Measurements from ENCODE around the gene CC2D1A.

CC2D1A gene

GRCh38 chr19:13905634-13906520 lies at the start of gene CC2D1A, which contains the start of gene BRME1:
Gene CC2D1A, plus strand, starts transcription at chr19:13906201. Its CDS starts 241 bp downstream, at chr19:13906442.
Gene BRME1, minus strand, starts transcription at chr19:13906117. Its CDS starts 1,225 bp downstream, at chr19:13904892.
- DNase-seq, result peak; percentile 88

GRCh38 chr19:13856497-13856896 lies 49.5 kb upstream of the CC2D1A start:
- DNase-seq, result no peak

GRCh38 chr19:13859361-13859880 lies 46.6 kb upstream of the CC2D1A start:
- DNase-seq, result no peak

DNA sequence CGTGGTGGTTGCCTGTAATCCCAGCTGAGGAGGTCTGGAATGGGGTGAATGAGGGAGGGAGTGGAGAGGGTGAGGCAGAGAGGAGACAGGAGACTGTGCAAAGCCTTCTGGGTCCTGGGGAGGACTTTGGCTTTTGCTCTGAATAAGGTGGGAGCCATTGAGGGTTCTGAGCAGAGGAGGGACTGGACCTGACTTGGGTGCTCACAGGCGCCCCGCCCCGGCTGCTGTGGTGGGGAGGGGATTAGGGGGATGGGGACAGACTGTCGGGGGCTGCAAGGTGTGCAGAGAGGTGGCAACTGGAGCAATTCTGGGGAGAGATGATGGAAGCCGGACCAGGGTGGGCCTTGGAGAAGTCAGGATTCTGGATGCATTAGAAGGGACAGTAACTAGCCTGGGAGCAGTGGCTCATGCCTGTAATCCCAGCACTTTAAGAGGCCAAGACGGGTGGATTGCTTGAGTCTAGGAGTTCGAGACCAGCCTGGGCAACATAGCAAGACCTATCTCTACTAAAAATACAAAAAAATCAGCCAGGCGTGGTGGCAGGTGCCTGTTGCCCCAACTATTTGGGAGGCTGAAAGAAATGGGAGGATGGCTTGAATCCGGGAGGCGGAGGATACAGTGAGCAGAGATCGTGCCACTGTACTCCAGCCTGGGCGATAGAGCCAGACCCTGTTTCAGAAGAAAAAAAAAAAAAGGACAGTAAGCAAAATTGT lies 45.2 kb upstream of the CC2D1A start:
- no peak for DNase-seq

GRCh38 chr19:13861392-13861713 lies 44.6 kb upstream of the CC2D1A start:
- no peak for DNase-seq

GRCh38 chr19:13861714-13862531 lies 44.1 kb upstream of the CC2D1A start:
- DNase-seq, result peak; percentile 71

GRCh38 chr19:13864046-13864666 lies 41.8 kb upstream of the CC2D1A start:
- no peak for DNase-seq

DNA sequence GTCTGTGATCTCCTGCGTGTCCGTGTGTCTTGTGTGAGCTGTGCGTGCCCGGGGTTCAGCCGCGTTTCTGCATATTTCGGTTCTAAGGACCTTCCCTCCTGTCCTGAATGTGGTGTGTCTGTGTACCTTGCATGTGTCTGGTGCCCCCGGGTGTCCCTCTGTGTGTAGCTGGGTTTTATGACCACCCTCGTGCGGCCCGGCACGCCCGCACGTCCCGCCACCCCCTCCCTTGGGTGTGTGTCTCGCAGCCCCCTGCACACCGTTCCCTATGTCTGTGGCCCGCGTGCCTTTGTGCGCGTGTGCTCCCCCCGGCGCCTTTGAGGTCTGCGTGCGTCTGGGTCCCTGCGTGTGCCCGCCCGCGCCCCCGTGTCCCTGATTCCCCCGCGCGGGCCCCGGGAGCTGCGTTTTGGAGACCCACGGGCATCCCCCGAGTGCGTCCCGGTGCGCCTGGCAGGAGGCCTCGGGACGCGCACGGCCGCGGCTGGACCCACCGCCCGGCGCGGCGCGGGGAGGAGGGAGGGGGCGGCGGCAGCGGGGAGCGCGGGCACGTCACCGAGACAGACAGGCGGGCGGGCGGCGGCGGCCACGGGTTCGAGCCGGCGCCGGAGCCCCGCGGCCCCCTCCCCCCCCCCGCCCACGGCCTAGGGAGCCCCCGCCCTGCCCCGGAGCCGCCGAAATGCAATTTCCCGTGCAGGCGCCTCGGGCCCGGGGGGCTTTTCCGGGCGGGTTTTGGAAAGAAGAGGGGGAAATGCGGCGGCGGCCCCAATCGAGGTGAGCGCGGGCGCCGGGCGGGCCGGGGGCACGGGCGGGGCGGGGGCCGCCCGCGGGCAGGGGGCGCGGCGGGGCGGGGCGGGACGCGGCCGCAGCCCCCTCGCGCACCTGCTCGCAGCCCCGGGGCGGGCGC lies 41.1 kb upstream of the CC2D1A start:
- no peak for DNase-seq

DNA sequence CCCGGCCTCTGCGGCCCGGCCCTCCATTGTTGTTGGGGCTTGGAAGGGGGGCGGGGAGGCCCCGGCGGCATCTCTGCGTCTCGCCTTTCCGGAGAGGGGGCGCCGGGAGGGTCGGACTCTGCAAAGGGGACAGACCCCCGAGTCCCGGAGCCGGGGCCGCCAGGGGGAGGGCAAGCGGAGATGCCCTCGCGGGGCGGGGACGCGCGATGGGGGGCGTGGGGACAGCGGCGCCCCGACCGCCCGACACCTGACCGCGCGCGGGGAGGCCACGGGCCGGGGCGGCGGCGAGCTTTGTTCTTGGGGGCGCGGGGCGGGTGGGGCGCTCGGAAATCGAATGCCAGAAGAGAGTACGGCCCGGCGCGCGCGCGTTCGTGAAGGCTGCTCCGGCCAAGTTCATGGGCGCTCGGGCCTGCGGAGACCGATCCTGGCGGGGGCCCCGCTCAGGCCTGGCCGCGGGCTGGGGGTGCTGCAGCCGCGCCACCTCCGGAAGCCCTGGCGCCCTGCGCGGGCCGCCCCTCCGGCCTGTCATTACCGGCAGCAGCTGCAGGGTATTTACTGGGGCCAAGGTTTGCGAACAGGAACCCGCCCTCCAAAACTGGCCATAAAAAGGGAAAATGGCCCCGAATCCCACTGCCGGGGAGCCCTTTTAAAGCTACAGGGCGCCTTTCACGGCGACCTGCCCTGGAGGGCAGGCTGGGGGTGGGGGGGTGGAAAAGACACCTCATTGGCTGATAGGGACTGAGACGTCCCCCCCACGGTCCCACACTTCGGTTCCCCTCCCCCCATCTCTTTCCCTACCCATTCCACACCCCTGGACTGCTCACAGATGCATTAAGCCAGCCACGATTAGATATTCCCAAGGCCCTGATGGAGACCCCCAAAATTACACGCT lies 40.2 kb upstream of the CC2D1A start:
- peak; percentile 51 for DNase-seq

- DNase-seq, result no peak
These were observed 39.4 kb upstream of the CC2D1A start for GRCh38 chr19:13866463-13867046.

GRCh38 chr19:13868663-13869062 lies 37.3 kb upstream of the CC2D1A start:
- no peak for DNase-seq

DNA sequence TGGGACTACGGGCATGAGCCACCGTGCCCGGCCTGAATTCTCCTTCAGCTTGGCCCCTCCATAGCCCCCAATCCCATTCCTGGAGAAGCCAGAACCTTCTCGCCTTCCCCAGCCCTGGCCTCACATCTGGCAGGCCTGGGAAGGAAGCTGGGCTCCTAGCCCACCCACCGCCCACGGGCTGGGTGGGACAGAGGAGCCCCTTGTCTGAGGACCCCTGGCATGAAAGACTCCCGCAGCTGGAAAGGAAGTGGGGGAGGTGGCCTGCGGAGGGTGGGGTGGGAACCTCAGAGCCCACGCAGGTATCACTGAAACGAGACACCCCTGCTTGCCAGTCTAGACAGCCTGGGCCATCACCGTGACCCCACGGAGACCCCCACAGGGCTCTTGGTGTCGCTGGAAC lies 36.7 kb upstream of the CC2D1A start:
- no peak for DNase-seq

DNA sequence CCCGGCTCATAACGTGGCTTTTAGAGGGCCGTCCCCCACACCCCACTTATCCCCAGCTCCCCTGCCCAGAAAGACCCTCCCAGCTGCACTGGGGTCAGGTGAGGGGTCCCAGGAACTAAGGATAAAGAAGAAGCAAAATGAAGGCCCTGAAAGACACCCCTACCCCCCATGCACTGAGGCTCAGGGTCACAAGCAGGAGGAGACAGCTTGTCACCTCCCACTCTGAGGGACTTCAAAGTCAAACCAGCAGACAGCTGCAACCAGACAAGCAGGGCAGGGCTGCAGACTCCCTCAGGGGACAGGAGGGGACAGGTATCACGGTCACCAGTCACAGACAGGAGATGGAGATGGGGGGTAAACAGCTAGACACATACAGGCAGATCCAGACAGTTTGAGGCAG lies 35.1 kb upstream of the CC2D1A start:
- DNase-seq, result no peak

GRCh38 chr19:13872339-13872694 lies 33.7 kb upstream of the CC2D1A start:
- no peak for DNase-seq

- DNase-seq, result peak; percentile 44
These were observed 33.2 kb upstream of the CC2D1A start for GRCh38 chr19:13872695-13873389.

GRCh38 chr19:13873834-13874515 lies 32.0 kb upstream of the CC2D1A start:
- no peak for DNase-seq

GRCh38 chr19:13875824-13876223 lies 30.2 kb upstream of the CC2D1A start:
- DNase-seq, result no peak

GRCh38 chr19:13876834-13877233 lies 29.2 kb upstream of the CC2D1A start, which contains the start of gene NANOS3:
Gene NANOS3, plus strand, starts transcription at chr19:13877134. Its CDS starts 115 bp downstream, at chr19:13877249.
- DNase-seq, result no peak

DNA sequence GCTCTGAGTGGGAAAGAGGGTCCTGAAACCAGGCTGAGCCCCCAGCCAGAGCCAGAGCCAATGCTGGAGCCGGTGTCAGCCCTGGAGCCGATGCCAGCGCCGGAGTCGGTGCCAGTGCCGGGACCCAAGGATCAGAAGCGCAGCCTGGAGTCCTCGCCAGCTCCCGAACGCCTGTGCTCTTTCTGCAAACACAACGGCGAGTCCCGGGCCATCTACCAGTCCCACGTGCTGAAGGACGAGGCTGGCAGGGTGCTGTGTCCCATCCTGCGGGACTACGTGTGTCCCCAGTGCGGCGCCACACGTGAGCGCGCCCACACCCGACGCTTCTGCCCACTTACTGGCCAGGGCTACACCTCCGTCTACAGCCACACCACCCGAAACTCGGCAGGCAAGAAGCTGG lies 28.7 kb upstream of the CC2D1A start:
- DNase-seq, result no peak
